Mesendoderm (in vitro differentiated cells): Measurements from ENCODE around the gene TRIM68.

Experiments used
- DNase-seq: peaks from one replicate; pipeline ENCODE4 v3.0.0; 2013
- H2AK5ac ChIP-seq: 2 replicates; pipeline ENCODE4 v1.6.1; 2013; ENCODE audit warnings: low read length, inconsistent platforms
- H2BK120ac ChIP-seq: 2 replicates; pipeline ENCODE4 v1.6.1; 2013; ENCODE audit warnings: low read depth, mild to moderate bottlenecking, low read length, moderate library complexity, mixed read lengths
- H2BK15ac ChIP-seq: replicated peaks from 2 replicates; pipeline ENCODE4 v1.6.1; 2013; ENCODE audit warnings: low read depth, mild to moderate bottlenecking, moderate library complexity
- H2BK5ac ChIP-seq: 2 replicates; pipeline ENCODE4 v1.6.1; 2013; ENCODE audit warnings: low read length, inconsistent platforms
- H3K18ac ChIP-seq: 2 replicates; pipeline ENCODE4 v1.6.1; 2013; ENCODE audit warnings: mild to moderate bottlenecking, low read length, mixed read lengths
- H3K23ac ChIP-seq: one replicate; pipeline ENCODE4 v1.6.1; 2013; ENCODE audit warnings: low read length
- H3K27ac ChIP-seq: 2 replicates; pipeline ENCODE4 v1.5.1; 2013; ENCODE audit warnings: low read depth, mild to moderate bottlenecking, inconsistent platforms, low read length, moderate library complexity
- H3K27me3 ChIP-seq: 2 replicates; pipeline ENCODE4 v1.6.1; 2013; ENCODE audit warnings: low read length, control low read depth, mild to moderate bottlenecking, inconsistent platforms; ENCODE audit not compliant: insufficient read depth, poor library complexity
- H3K36me3 ChIP-seq: 2 replicates; pipeline ENCODE4 v1.6.1; 2013; ENCODE audit warnings: low read length, inconsistent platforms; ENCODE audit not compliant: control insufficient read depth, insufficient read depth
- H3K4ac ChIP-seq: one replicate; pipeline ENCODE4 v1.6.1; 2013; ENCODE audit warnings: low read depth, mild to moderate bottlenecking, low read length, moderate library complexity
- H3K4me1 ChIP-seq: 2 replicates; pipeline ENCODE4 v1.6.1; 2013; ENCODE audit warnings: low read depth, low read length, inconsistent platforms; ENCODE audit not compliant: control insufficient read depth
- H3K4me2 ChIP-seq: 2 replicates; pipeline ENCODE4 v1.6.1; 2013; ENCODE audit warnings: low read length
- H3K4me3 ChIP-seq: 2 replicates; pipeline ENCODE4 v1.5.1; 2013; ENCODE audit warnings: mild to moderate bottlenecking, low read length
- H3K56ac ChIP-seq: one replicate; pipeline ENCODE4 v1.6.1; 2013; ENCODE audit warnings: low read length
- H3K79me1 ChIP-seq: 2 replicates; pipeline ENCODE4 v1.6.1; 2013; ENCODE audit warnings: low read length, inconsistent platforms
- H3K79me2 ChIP-seq: 2 replicates; pipeline ENCODE4 v1.6.1; 2013; ENCODE audit warnings: mild to moderate bottlenecking, low read length; ENCODE audit not compliant: control insufficient read depth, insufficient read depth
- H3K9ac ChIP-seq: 2 replicates; pipeline ENCODE4 v1.6.1; 2013; ENCODE audit warnings: low read length, inconsistent platforms
- H4K5ac ChIP-seq: one replicate; pipeline ENCODE4 v1.6.1; 2013; ENCODE audit warnings: low read length
- H4K8ac ChIP-seq: one replicate; pipeline ENCODE4 v1.6.1; 2013; ENCODE audit warnings: low read depth, mild to moderate bottlenecking, control low read depth, low read length, moderate library complexity
- WGBS: extraction: QIAGEN DNeasy Blood & Tissue Kit; methylation state at CpG from one replicate; pipeline ENCODE4 v1.1.7; 2013; ENCODE audit warnings: low lambda C conversion rate, missing lambda C conversion rate; ENCODE audit not compliant: insufficient coverage; ENCODE audit errors: extremely low coverage; 5-methylcytosine and 5-hydroxymethylcytosine counted together

Gene TRIM68

GRCh38 chr11:4576880-4577279, 31.2 kb downstream of the TRIM68 start:
- no peak overlapping the region for H3K4ac ChIP-seq
- no peak overlapping the region for H3K4me2 ChIP-seq
- H3K79me1 ChIP-seq = no peaks in the 10 kb centered on the region
- no peak overlapping the region for H2AK5ac ChIP-seq
- no peaks in the 10 kb centered on the region for H3K36me3 ChIP-seq
- H2BK5ac ChIP-seq = no peak overlapping the region
- no peak overlapping the region for H3K56ac ChIP-seq
- no peak overlapping the region for H3K23ac ChIP-seq
- H2BK120ac ChIP-seq = no peak overlapping the region
- no peak overlapping the region for H2BK15ac ChIP-seq
- no peaks in the 10 kb centered on the region for H3K79me2 ChIP-seq
- H3K27me3 ChIP-seq = no peaks in the 10 kb centered on the region
- no peak overlapping the region for H4K8ac ChIP-seq
- no peak overlapping the region for H3K27ac ChIP-seq
- no peak overlapping the region for H3K9ac ChIP-seq
- H3K4me1 ChIP-seq = no peaks in the 10 kb centered on the region
- no peak overlapping the region for H3K4me3 ChIP-seq
- WGBS = no CpG with 5 or more reads among the region's 3 CpGs
- H3K18ac ChIP-seq = no peak overlapping the region
- H4K5ac ChIP-seq = no peak overlapping the region
- DNase-seq = no peak

GRCh38 chr11:4569075-4569474, 39.0 kb downstream of the TRIM68 start:
- Histone ChIP-seq H3K27ac (no peak overlapping the region), H2AK5ac (no peak overlapping the region), H2BK5ac (no peak overlapping the region), H3K4me3 (no peak overlapping the region), H3K4me1 (no peaks in the 10 kb centered on the region), H3K18ac (no peak overlapping the region), H4K5ac (no peak overlapping the region), H2BK15ac (no peak overlapping the region), H3K27me3 (no peaks in the 10 kb centered on the region), H3K4ac (no peak overlapping the region), H3K79me1 (no peaks in the 10 kb centered on the region), H3K56ac (no peak overlapping the region), H3K9ac (no peak overlapping the region), H2BK120ac (no peak overlapping the region), H3K79me2 (no peaks in the 10 kb centered on the region), H3K23ac (no peak overlapping the region), H3K4me2 (no peak overlapping the region), H3K36me3 (no peaks in the 10 kb centered on the region), H4K8ac (no peak overlapping the region)
- no CpG with 5 or more reads among the region's 18 CpGs for WGBS
- no peak for DNase-seq

GRCh38 chr11:4565371-4565770, 42.7 kb downstream of the TRIM68 start:
- H3K27me3 ChIP-seq = no peaks in the 10 kb centered on the region

GRCh38 chr11:4560467-4560866, 47.6 kb downstream of the TRIM68 start:
- no peak overlapping the region for H2BK120ac ChIP-seq
- H3K56ac ChIP-seq = no peak overlapping the region
- no peaks in the 10 kb centered on the region for H3K27me3 ChIP-seq
- no peaks in the 10 kb centered on the region for H3K36me3 ChIP-seq
- no peak overlapping the region for H2BK15ac ChIP-seq
- H3K23ac ChIP-seq = no peak overlapping the region
- no peaks in the 10 kb centered on the region for H3K79me1 ChIP-seq
- no peak overlapping the region for H2BK5ac ChIP-seq
- no peak overlapping the region for H4K5ac ChIP-seq
- no peak overlapping the region for H3K18ac ChIP-seq
- no CpG with 5 or more reads among the region's 1 CpG for WGBS
- no peak overlapping the region for H3K9ac ChIP-seq
- H3K4ac ChIP-seq = no peak overlapping the region
- H4K8ac ChIP-seq = no peak overlapping the region
- no peak overlapping the region for H2AK5ac ChIP-seq
- no peak overlapping the region for H3K4me3 ChIP-seq
- DNase-seq = peak; percentile 17
- H3K4me2 ChIP-seq = no peak overlapping the region
- H3K79me2 ChIP-seq = no peaks in the 10 kb centered on the region
- H3K4me1 ChIP-seq = peaks cover 2% of the 10 kb centered on the region
- H3K27ac ChIP-seq = no peak overlapping the region

More at GRCh38 chr11:4565371-4565770, 42.7 kb downstream of the TRIM68 start:
- Histone ChIP-seq H3K4me3 (no peak overlapping the region), H3K4me2 (no peak overlapping the region), H2AK5ac (no peak overlapping the region), H4K8ac (no peak overlapping the region), H3K18ac (no peak overlapping the region), H2BK120ac (no peak overlapping the region), H3K36me3 (no peaks in the 10 kb centered on the region), H3K27ac (no peak overlapping the region), H3K23ac (no peak overlapping the region), H2BK15ac (no peak overlapping the region), H3K9ac (no peak overlapping the region), H3K79me1 (no peaks in the 10 kb centered on the region), H3K56ac (no peak overlapping the region), H3K79me2 (no peaks in the 10 kb centered on the region), H3K4ac (no peak overlapping the region), H2BK5ac (no peak overlapping the region), H3K4me1 (peaks cover 1% of the 10 kb centered on the region), H4K5ac (no peak overlapping the region)
- WGBS = no CpG with 5 or more reads among the region's 3 CpGs
- no peak for DNase-seq

- peak; percentile 22 for DNase-seq
- no peaks in the 10 kb centered on the region for H3K36me3 ChIP-seq
- no peak overlapping the region for H3K4me2 ChIP-seq
- no peaks in the 10 kb centered on the region for H3K27me3 ChIP-seq
- no peak overlapping the region for H3K4ac ChIP-seq
- H3K4me3 ChIP-seq = no peak overlapping the region
- no peak overlapping the region for H4K5ac ChIP-seq
- no peak overlapping the region for H3K27ac ChIP-seq
- no peak overlapping the region for H2AK5ac ChIP-seq
- no peak overlapping the region for H2BK15ac ChIP-seq
- no peaks in the 10 kb centered on the region for H3K79me2 ChIP-seq
- H2BK5ac ChIP-seq = no peak overlapping the region
- no peak overlapping the region for H2BK120ac ChIP-seq
- peaks cover 2% of the 10 kb centered on the region for H3K4me1 ChIP-seq
- H3K23ac ChIP-seq = no peak overlapping the region
- H3K79me1 ChIP-seq = no peaks in the 10 kb centered on the region
- no peak overlapping the region for H4K8ac ChIP-seq
- no peak overlapping the region for H3K18ac ChIP-seq
- H3K56ac ChIP-seq = no peak overlapping the region
- no CpG with 5 or more reads among the region's 8 CpGs for WGBS
- no peak overlapping the region for H3K9ac ChIP-seq
Measured at GRCh38 chr11:4559527-4560440, 48.2 kb downstream of the TRIM68 start.
